ENCODE data around the gene IPCEF1. TPM values are rescaled to one million over a fixed set of nuclear protein-coding genes. Genes with fewer than 3 reads are reported as not detected.
"Not testable (repeated sequence)": the region's sequence is repeated elsewhere in the genome, so short reads cannot be mapped to it uniquely, and the experiment has no call there.

Gene IPCEF1
- total RNA-seq, 1 donor from 2014 or later, result 2.0 TPM

DNA sequence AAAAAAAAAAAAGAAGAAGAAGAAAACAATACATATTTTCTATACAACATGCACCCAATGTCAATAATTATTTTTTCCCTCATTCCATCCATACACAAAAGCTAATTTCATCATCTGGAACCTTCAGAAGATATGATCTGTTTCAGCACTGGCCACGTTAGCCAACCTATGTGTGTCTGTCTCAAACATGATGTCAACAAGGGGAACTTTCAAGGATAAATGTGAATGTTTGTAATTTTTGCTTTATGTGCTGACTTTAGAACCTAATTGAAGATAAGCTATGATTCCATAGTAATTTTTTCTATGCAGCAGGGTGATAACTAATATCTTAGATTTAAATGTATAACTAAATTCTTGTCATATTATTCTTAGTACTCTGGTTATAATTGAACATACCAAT is 37.9 kb downstream of the IPCEF1 start:
- no peak overlapping the region for H3K27ac ChIP-seq
- no peak overlapping the region for H3K4me3 ChIP-seq
- H3K27me3 ChIP-seq, result no peaks in the 10 kb centered on the region
- DNase-seq (ENCODE audit: extremely low spot score in 2 of 2), result no peak
- no peaks in the 10 kb centered on the region for H3K4me1 ChIP-seq
- no peaks in the 10 kb centered on the region for H3K9me3 ChIP-seq
- no peaks in the 10 kb centered on the region for H3K36me3 ChIP-seq
- intact Hi-C loops (cut with DNase I), result no loop called here
- TF ChIP-seq POLR2A (IDR thresholded peaks at IDR 0.05), result no peak
- TF ChIP-seq, protein P1, sequence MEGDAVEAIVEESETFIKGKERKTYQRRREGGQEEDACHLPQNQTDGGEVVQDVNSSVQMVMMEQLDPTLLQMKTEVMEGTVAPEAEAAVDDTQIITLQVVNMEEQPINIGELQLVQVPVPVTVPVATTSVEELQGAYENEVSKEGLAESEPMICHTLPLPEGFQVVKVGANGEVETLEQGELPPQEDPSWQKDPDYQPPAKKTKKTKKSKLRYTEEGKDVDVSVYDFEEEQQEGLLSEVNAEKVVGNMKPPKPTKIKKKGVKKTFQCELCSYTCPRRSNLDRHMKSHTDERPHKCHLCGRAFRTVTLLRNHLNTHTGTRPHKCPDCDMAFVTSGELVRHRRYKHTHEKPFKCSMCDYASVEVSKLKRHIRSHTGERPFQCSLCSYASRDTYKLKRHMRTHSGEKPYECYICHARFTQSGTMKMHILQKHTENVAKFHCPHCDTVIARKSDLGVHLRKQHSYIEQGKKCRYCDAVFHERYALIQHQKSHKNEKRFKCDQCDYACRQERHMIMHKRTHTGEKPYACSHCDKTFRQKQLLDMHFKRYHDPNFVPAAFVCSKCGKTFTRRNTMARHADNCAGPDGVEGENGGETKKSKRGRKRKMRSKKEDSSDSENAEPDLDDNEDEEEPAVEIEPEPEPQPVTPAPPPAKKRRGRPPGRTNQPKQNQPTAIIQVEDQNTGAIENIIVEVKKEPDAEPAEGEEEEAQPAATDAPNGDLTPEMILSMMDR (IDR thresholded peaks at IDR 0.05), result no peak
- no peak for TF ChIP-seq POLR2AphosphoS5 (IDR thresholded peaks at IDR 0.05; ENCODE audit: insufficient read depth in 1 of 2, low read depth in 1 of 2)

DNA sequence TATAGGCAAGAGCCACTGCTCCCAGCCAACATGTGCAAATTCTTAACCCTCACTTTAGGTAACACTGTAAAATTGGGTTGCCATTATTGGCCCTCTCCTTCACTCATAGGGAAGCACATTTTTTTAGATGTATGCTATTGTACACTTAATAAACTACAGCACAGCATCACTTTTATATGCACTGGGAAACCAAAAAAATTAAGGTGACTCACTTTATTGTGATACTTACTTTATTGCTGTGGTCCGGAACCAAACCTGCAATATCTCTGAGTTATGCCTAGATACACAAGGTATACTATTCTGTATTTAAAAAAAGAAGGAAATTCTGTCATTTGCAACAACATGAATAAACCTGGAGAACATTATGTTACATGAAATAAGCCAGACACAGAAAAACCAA is 40.5 kb downstream of the IPCEF1 start:
- no peaks in the 10 kb centered on the region for H3K36me3 ChIP-seq
- no peaks in the 10 kb centered on the region for H3K4me1 ChIP-seq
- H3K27ac ChIP-seq, result no peak overlapping the region
- DNase-seq (ENCODE audit: extremely low spot score in 2 of 2), result no peak
- no peaks in the 10 kb centered on the region for H3K9me3 ChIP-seq
- H3K27me3 ChIP-seq, result no peaks in the 10 kb centered on the region
- no peak overlapping the region for H3K4me3 ChIP-seq
- intact Hi-C loops (cut with DNase I), result no loop called here
- TF ChIP-seq, protein P1 (IDR thresholded peaks at IDR 0.05), result no peak
- TF ChIP-seq POLR2AphosphoS5 (IDR thresholded peaks at IDR 0.05; ENCODE audit: insufficient read depth in 1 of 2, low read depth in 1 of 2) (no peak), POLR2A (IDR thresholded peaks at IDR 0.05) (no peak)

DNA sequence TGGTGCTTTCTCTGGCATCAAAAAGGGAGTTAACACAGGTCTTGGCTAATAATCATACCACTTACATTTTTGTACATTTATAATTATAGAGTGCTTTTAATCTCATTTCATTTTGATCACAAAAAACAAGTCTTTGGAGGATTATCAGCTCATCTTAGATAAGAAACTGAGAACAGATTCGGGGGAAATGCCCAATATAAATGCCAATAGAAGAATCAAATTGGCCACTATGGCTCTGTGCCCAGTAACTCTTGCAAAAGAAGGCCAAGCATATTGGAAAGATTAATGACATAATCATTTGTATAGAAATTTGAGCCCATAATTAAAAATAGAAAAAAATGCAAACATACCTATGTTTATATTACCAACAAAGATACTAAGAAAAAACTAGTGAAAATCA is 42.5 kb downstream of the IPCEF1 start:
- no peaks in the 10 kb centered on the region for H3K36me3 ChIP-seq
- H3K4me1 ChIP-seq, result no peaks in the 10 kb centered on the region
- H3K4me3 ChIP-seq, result no peak overlapping the region
- no peaks in the 10 kb centered on the region for H3K27me3 ChIP-seq
- no peaks in the 10 kb centered on the region for H3K9me3 ChIP-seq
- intact Hi-C loops (cut with DNase I), result no loop called here
- TF ChIP-seq, protein P1 (IDR thresholded peaks at IDR 0.05), result no peak
- TF ChIP-seq POLR2AphosphoS5 (IDR thresholded peaks at IDR 0.05; ENCODE audit: insufficient read depth in 1 of 2, low read depth in 1 of 2) (no peak), POLR2A (IDR thresholded peaks at IDR 0.05) (no peak)
- no peak overlapping the region for H3K27ac ChIP-seq
- no peak for DNase-seq (ENCODE audit: extremely low spot score in 2 of 2)

DNA sequence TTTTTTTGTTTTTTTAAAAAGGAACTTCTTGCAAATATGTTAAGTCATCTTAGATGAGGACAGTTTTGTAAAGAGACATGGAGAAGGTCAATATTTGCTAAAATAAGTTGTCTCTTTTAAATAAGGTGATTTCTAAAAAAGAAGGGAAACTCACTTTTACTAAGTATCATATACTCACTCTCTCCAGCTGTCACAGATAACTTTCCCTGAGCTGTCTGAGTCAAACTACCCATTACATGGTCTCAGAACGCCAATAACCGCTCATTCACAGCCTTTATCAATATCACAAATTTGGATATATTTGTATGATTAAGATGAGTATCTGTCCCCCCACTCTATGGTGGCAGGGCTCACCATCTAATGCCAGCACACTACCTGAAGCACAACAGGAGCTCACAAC is 47.6 kb downstream of the IPCEF1 start:
- H3K4me1 ChIP-seq, result no peaks in the 10 kb centered on the region
- H3K36me3 ChIP-seq, result no peaks in the 10 kb centered on the region
- intact Hi-C loops (cut with DNase I), result no loop called here
- H3K27ac ChIP-seq, result no peak overlapping the region
- H3K27me3 ChIP-seq, result no peaks in the 10 kb centered on the region
- DNase-seq (ENCODE audit: extremely low spot score in 2 of 2), result no peak
- H3K4me3 ChIP-seq, result no peak overlapping the region
- TF ChIP-seq POLR2A (IDR thresholded peaks at IDR 0.05) (no peak), POLR2AphosphoS5 (IDR thresholded peaks at IDR 0.05; ENCODE audit: insufficient read depth in 1 of 2, low read depth in 1 of 2) (no peak)
- TF ChIP-seq, protein P1 (IDR thresholded peaks at IDR 0.05), result no peak
- no peaks in the 10 kb centered on the region for H3K9me3 ChIP-seq

DNA sequence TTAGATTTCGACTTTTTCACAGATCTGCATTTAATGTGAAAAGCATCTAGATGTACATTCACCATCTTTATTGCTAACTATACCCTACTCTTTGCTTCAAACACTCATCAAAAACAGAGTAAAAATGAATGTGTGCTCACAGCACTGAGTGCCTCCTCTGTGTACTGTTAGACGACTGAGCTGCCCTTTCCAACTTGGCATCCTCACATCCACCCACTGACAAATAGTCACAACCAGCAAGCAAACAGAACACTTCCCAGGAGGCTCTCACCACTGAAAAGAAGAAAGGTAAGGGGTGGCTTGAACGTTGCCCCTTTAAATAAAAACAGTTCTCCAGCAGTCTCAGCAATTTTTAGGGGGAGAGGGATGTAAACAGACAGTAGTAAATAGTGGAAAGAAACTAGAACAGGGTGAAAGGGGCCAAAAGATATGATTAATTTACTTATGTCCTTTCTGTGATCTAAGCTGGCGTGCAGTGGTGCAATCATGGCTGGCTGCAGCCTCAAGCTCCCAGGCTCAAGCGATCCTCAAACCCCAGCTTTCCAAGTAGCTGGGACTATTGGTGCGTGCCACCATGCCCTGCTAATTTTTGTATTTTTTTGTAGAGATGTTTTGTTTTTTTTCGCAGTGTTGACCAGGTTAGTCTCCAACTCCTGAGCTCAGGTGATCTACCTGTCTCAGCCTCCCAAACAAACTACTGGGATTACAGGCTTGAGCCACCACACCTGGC is 48.7 kb downstream of the IPCEF1 start:
- no peaks in the 10 kb centered on the region for H3K27me3 ChIP-seq
- TF ChIP-seq, protein P1 (IDR thresholded peaks at IDR 0.05), result no peak
- TF ChIP-seq POLR2AphosphoS5 (IDR thresholded peaks at IDR 0.05; ENCODE audit: insufficient read depth in 1 of 2, low read depth in 1 of 2) (no peak), POLR2A (IDR thresholded peaks at IDR 0.05) (no peak)
- no peak overlapping the region for H3K4me3 ChIP-seq
- DNase-seq (ENCODE audit: extremely low spot score in 2 of 2), result no peak
- no peaks in the 10 kb centered on the region for H3K9me3 ChIP-seq
- no peaks in the 10 kb centered on the region for H3K4me1 ChIP-seq
- H3K27ac ChIP-seq, result no peak overlapping the region
- H3K36me3 ChIP-seq, result no peaks in the 10 kb centered on the region
- intact Hi-C loops (cut with DNase I), result no loop called here

DNA sequence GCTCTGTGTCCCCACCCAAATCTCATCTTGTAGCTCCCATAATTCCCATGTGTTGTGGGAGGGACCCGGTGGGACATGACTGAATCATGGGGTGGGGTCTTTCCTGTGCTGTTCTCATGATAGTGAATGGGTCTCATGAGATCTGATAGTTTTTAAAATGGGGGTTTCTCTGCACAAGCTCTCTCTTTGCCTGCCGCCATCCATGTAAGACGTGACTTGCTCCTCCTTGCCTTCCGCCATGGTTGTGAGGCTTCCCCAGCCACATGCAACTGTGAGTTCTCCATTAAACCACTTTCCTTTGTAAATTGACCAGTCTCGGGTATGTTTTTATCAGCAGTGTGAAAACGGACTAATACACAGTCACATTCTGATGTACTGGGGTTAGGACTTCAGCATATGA is 49.5 kb downstream of the IPCEF1 start:
- intact Hi-C loops (cut with DNase I); H3K4me3 ChIP-seq; DNase-seq (ENCODE audit: extremely low spot score in 2 of 2): not testable (repeated sequence)

More for the DNA sequence above, 49.5 kb downstream of the IPCEF1 start:
- not testable (repeated sequence) for H3K27ac ChIP-seq, H3K36me3 ChIP-seq, H3K27me3 ChIP-seq, H3K9me3 ChIP-seq, H3K4me1 ChIP-seq
